CD14-positive monocyte (primary cell): ENCODE data around the gene UBE2G2. TPM values are rescaled to one million over a fixed set of nuclear protein-coding genes. Genes with fewer than 3 reads are reported as not detected.

Source experiments
- DNase-seq, 3 donors: peaks; one replicate each; pipeline ENCODE4 v3.0.0-alpha.2; 2011 to 2022
- H2AFZ ChIP-seq: 2 replicates; pipeline ENCODE4 v1.6.0; 2012; ENCODE audit warnings: mild to moderate bottlenecking, low read depth, low read length, inconsistent platforms; ENCODE audit not compliant: insufficient read depth, poor library complexity, severe bottlenecking
- H3K27ac ChIP-seq, 2 donors: 1 replicate in 1 of 2; 2 replicates in 1 of 2; pipeline ENCODE4 v1.5.1; 2012 to 2013; ENCODE audit warnings: low read length in 2 of 2, control low read depth in 1 of 2, inconsistent platforms in 1 of 2, low read depth in 1 of 2, mild to moderate bottlenecking in 1 of 2
- H3K27me3 ChIP-seq, 2 donors: one replicate each; pipeline versions ENCODE4 v1.6.0 to v1.6.1; 2011 to 2013; ENCODE audit warnings: low read length in 2 of 2; ENCODE audit not compliant: control insufficient read depth in 2 of 2, insufficient read depth in 2 of 2
- H3K36me3 ChIP-seq, 2 donors: replicated peaks in 1 of 2; 1 replicate in 1 of 2; 2 replicates in 1 of 2; pipeline versions ENCODE4 v1.5.1 to v1.6.1; 2012 to 2013; ENCODE audit warnings: low read length in 2 of 2, control low read depth in 1 of 2, inconsistent platforms in 1 of 2, mild to moderate bottlenecking in 1 of 2; ENCODE audit not compliant: insufficient read depth in 2 of 2, control insufficient read depth in 1 of 2
- H3K4me1 ChIP-seq, 2 donors: 1 replicate in 1 of 2; 2 replicates in 1 of 2; pipeline versions ENCODE4 v1.5.1 to v1.6.1; 2012 to 2013; ENCODE audit warnings: low read length in 2 of 2, control low read depth in 1 of 2, inconsistent platforms in 1 of 2, mild to moderate bottlenecking in 1 of 2, moderate library complexity in 1 of 2; ENCODE audit not compliant: insufficient read depth in 2 of 2, control insufficient read depth in 1 of 2
- H3K4me2 ChIP-seq: replicated peaks from 2 replicates; pipeline ENCODE3; 2012; ENCODE audit warnings: low read length, moderate library complexity, mild to moderate bottlenecking; ENCODE audit not compliant: poor library complexity, severe bottlenecking; ENCODE audit errors: extremely low read depth
- H3K4me3 ChIP-seq, 3 experiments: fragments of 200-600 bp in 1 of 3; sonication (generic) in 1 of 3; replicated peaks in 1 of 3; 1 replicate in 2 of 3; 2 replicates in 1 of 3; pipeline ENCODE4 v1.5.1; 2011 to 2013; ENCODE audit warnings: low read length in 3 of 3, mild to moderate bottlenecking in 3 of 3, control low read depth in 2 of 3, low read depth in 2 of 3, inconsistent platforms in 1 of 3, moderate library complexity in 1 of 3
- H3K79me2 ChIP-seq: 2 replicates; pipeline ENCODE4 v1.6.0; 2012; ENCODE audit warnings: mild to moderate bottlenecking, control low read depth, inconsistent platforms, low read length, moderate library complexity; ENCODE audit not compliant: insufficient read depth
- H3K9ac ChIP-seq: 2 replicates; pipeline ENCODE4 v1.6.0; 2017; ENCODE audit warnings: low read length, mild to moderate bottlenecking; ENCODE audit not compliant: insufficient read depth, poor library complexity, severe bottlenecking
- H3K9me3 ChIP-seq, 2 donors: replicated peaks in 1 of 2; 1 replicate in 1 of 2; 2 replicates in 1 of 2; pipeline versions ENCODE4 v1.5.1 to v1.6.1; 2012 to 2013; ENCODE audit warnings: low read length in 2 of 2, control low read depth in 1 of 2; ENCODE audit not compliant: control insufficient read depth in 1 of 2, insufficient read depth in 1 of 2
- H4K20me1 ChIP-seq: 2 replicates; pipeline ENCODE4 v1.6.0; 2012; ENCODE audit warnings: mild to moderate bottlenecking, low read length, control low read depth, moderate library complexity; ENCODE audit not compliant: insufficient read depth
- H3K27ac Mint-ChIP-seq, 7 donors: one replicate each; pipeline ENCODE4 v1.8.0; 2020; ENCODE audit warnings: mild to moderate bottlenecking in 7 of 7, mixed read lengths in 7 of 7, moderate library complexity in 6 of 7, inconsistent platforms in 2 of 7
- H3K27me3 Mint-ChIP-seq, 3 donors: one replicate each; pipeline ENCODE4 v1.8.0; 2021 to 2022; ENCODE audit warnings: low read depth in 3 of 3, mild to moderate bottlenecking in 3 of 3, mixed read lengths in 3 of 3, moderate library complexity in 3 of 3, inconsistent platforms in 1 of 3
- H3K36me3 Mint-ChIP-seq, 2 donors: one replicate each; pipeline ENCODE4 v1.8.0; 2020; ENCODE audit warnings: mixed read lengths in 2 of 2, inconsistent platforms in 1 of 2, mild to moderate bottlenecking in 1 of 2
- H3K4me1 Mint-ChIP-seq: one replicate; pipeline ENCODE4 v1.8.0; 2020; ENCODE audit warnings: mild to moderate bottlenecking, mixed read lengths
- H3K4me3 Mint-ChIP-seq, 2 donors: one replicate each; pipeline ENCODE4 v1.8.0; 2020; ENCODE audit warnings: mild to moderate bottlenecking in 2 of 2, mixed read lengths in 2 of 2, moderate library complexity in 1 of 2
- H3K9me3 Mint-ChIP-seq, 7 donors: one replicate each; pipeline ENCODE4 v1.8.0; 2020 to 2022; ENCODE audit warnings: mixed read lengths in 7 of 7, mild to moderate bottlenecking in 6 of 7, moderate library complexity in 6 of 7, inconsistent platforms in 2 of 7
- WGBS: methylation state at CpG from one replicate; pipeline ENCODE4 v1.1.5; 2013; ENCODE audit warnings: missing lambda C conversion rate; ENCODE audit not compliant: insufficient coverage; 5-methylcytosine and 5-hydroxymethylcytosine counted together
- intact Hi-C, 2 donors: fragments of 100-400 bp; cut with micrococcal nuclease; formaldehyde crosslinking; loops; one replicate each; pipeline versions ENCODE4 v1.15.0 to v1.15.1; 2023
- polyA plus RNA-seq, 3 donors: library from polyadenylated mRNA; depleted of rRNA in 1 of 3; unstranded in 2 of 3; stranded (reverse) in 1 of 3; fragments of 300-500 nt in 2 of 3; fragments of >200 nt in 1 of 3; fragmentation: Illumina TruSeq in 2 of 3; gene quantifications; 1 replicate in 2 of 3; 2 replicates in 1 of 3; pipeline ENCODE4 v1.2.3, GENCODE V29; 2012 to 2021
- TF ChIP-seq, protein P1 (sequence below): fragments of 200-600 bp; IDR thresholded peaks from one replicate; pipeline ENCODE4 v1.8.0; 2022; ENCODE audit warnings: antibody characterized with exemption, mild to moderate bottlenecking

The UBE2G2 gene
- polyA plus RNA-seq, 3 donors, result 22.5 to 123 (median 31.0) TPM

GRCh38 chr21:44785620-44786335 is 15.8 kb downstream of the UBE2G2 start:
- H3K36me3 Mint-ChIP-seq, result peaks cover 44 to 52% of the 10 kb centered on the region in 2 donors
- H3K27ac ChIP-seq, result no peak overlapping the region
- no peaks in the 10 kb centered on the region for H3K27me3 ChIP-seq
- no peaks in the 10 kb centered on the region for H3K4me1 ChIP-seq
- H3K79me2 ChIP-seq, result peaks cover 51% of the 10 kb centered on the region
- no peak for DNase-seq
- H3K36me3 ChIP-seq, result peaks cover 30 to 67% of the 10 kb centered on the region in 2 donors
- no peaks in the 10 kb centered on the region for H3K27me3 Mint-ChIP-seq
- no peak overlapping the region for H3K4me3 ChIP-seq
- TF ChIP-seq, protein P1, sequence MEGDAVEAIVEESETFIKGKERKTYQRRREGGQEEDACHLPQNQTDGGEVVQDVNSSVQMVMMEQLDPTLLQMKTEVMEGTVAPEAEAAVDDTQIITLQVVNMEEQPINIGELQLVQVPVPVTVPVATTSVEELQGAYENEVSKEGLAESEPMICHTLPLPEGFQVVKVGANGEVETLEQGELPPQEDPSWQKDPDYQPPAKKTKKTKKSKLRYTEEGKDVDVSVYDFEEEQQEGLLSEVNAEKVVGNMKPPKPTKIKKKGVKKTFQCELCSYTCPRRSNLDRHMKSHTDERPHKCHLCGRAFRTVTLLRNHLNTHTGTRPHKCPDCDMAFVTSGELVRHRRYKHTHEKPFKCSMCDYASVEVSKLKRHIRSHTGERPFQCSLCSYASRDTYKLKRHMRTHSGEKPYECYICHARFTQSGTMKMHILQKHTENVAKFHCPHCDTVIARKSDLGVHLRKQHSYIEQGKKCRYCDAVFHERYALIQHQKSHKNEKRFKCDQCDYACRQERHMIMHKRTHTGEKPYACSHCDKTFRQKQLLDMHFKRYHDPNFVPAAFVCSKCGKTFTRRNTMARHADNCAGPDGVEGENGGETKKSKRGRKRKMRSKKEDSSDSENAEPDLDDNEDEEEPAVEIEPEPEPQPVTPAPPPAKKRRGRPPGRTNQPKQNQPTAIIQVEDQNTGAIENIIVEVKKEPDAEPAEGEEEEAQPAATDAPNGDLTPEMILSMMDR, result no peak
- no peak overlapping the region for H3K9ac ChIP-seq
- H3K4me1 Mint-ChIP-seq, result peaks cover 2% of the 10 kb centered on the region
- H3K4me2 ChIP-seq, result no peak overlapping the region
- no peak overlapping the region for H3K4me3 Mint-ChIP-seq
- no peak overlapping the region for H3K27ac Mint-ChIP-seq
- no peaks in the 10 kb centered on the region for H3K9me3 Mint-ChIP-seq
- 96% methylated on average over 9 of the region's 13 CpGs for WGBS
- H4K20me1 ChIP-seq, result peaks cover 58% of the 10 kb centered on the region
- intact Hi-C loops, result no loop called here
- no peak overlapping the region for H2AFZ ChIP-seq
- no peaks in the 10 kb centered on the region for H3K9me3 ChIP-seq

- intact Hi-C loops, result no loop called here
- Histone ChIP-seq H3K36me3 (peaks cover 34 to 77% of the 10 kb centered on the region in 2 donors), H3K9ac (no peak overlapping the region), H4K20me1 (peaks cover 58% of the 10 kb centered on the region), H2AFZ (no peak overlapping the region), H3K27ac (no peak overlapping the region), H3K9me3 (no peaks in the 10 kb centered on the region), H3K27me3 (no peaks in the 10 kb centered on the region), H3K4me1 (no peaks in the 10 kb centered on the region), H3K79me2 (peaks cover 44% of the 10 kb centered on the region), H3K4me2 (no peak overlapping the region), H3K4me3 (no peak overlapping the region)
- Mint-ChIP-seq H3K27me3 (no peaks in the 10 kb centered on the region), H3K36me3 (peaks cover 47 to 57% of the 10 kb centered on the region in 2 donors), H3K4me3 (no peak overlapping the region), H3K27ac (no peak overlapping the region), H3K4me1 (no peaks in the 10 kb centered on the region), H3K9me3 (no peaks in the 10 kb centered on the region)
- DNase-seq, result no peak
- WGBS, result 100% methylated on average over 5 of the region's 6 CpGs
- TF ChIP-seq, protein P1, result no peak
Observed at GRCh38 chr21:44784810-44785209, 16.8 kb downstream of the UBE2G2 start.
